ENCODE data around the gene ZNF423. TPM values are rescaled to one million over a fixed set of nuclear protein-coding genes. Genes with fewer than 3 reads are reported as not detected.

ZNF423 gene
- total and polyA plus RNA-seq, 9 of the 15 experiments (the other 6 are each of a cell fraction or from before 2014, with no cell fraction given) = not detected

DNA sequence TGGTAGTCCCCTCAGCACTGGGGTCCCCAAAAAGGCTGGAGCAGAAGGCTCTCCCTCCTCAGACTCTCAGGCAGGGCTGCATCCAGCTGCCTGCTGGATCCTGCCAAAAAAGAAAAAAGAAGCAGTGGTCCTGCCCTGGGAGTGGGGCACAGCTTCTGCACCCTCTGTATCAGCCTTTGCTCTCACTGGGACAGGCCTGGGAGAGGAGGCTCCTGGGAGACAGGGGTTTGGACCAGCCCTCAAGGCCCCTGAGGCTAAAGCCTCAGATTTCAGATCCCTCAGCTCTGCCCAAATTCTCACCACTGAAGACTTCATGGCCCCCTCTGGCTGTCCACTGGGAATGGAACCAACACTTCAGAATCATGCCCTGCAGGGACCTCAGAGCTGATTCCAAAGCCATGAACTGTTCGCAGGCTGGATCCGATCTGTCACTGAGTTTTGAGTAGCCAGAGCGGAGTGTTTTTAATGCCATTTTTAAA lies 385.4 kb downstream of the ZNF423 start (continued):
- TF ChIP-seq, protein P1, sequence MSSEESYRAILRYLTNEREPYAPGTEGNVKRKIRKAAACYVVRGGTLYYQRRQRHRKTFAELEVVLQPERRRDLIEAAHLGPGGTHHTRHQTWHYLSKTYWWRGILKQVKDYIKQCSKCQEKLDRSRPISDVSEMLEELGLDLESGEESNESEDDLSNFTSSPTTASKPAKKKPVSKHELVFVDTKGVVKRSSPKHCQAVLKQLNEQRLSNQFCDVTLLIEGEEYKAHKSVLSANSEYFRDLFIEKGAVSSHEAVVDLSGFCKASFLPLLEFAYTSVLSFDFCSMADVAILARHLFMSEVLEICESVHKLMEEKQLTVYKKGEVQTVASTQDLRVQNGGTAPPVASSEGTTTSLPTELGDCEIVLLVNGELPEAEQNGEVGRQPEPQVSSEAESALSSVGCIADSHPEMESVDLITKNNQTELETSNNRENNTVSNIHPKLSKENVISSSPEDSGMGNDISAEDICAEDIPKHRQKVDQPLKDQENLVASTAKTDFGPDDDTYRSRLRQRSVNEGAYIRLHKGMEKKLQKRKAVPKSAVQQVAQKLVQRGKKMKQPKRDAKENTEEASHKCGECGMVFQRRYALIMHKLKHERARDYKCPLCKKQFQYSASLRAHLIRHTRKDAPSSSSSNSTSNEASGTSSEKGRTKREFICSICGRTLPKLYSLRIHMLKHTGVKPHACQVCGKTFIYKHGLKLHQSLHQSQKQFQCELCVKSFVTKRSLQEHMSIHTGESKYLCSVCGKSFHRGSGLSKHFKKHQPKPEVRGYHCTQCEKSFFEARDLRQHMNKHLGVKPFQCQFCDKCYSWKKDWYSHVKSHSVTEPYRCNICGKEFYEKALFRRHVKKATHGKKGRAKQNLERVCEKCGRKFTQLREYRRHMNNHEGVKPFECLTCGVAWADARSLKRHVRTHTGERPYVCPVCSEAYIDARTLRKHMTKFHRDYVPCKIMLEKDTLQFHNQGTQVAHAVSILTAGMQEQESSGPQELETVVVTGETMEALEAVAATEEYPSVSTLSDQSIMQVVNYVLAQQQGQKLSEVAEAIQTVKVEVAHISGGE (CRISPR knock-in tag; IDR thresholded peaks at IDR 0.05) = no peak
- TF ChIP-seq, protein P2, sequence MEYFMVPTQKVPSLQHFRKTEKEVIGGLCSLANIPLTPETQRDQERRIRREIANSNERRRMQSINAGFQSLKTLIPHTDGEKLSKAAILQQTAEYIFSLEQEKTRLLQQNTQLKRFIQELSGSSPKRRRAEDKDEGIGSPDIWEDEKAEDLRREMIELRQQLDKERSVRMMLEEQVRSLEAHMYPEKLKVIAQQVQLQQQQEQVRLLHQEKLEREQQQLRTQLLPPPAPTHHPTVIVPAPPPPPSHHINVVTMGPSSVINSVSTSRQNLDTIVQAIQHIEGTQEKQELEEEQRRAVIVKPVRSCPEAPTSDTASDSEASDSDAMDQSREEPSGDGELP (CRISPR knock-in tag; IDR thresholded peaks at IDR 0.05; ENCODE audit: borderline replicate concordance) = no peak
- no peak for TF ChIP-seq NCOA2 (IDR thresholded peaks at IDR 0.05; ENCODE audit: partially characterized antibody in 2 of 2)
- TF ChIP-seq, protein P3, sequence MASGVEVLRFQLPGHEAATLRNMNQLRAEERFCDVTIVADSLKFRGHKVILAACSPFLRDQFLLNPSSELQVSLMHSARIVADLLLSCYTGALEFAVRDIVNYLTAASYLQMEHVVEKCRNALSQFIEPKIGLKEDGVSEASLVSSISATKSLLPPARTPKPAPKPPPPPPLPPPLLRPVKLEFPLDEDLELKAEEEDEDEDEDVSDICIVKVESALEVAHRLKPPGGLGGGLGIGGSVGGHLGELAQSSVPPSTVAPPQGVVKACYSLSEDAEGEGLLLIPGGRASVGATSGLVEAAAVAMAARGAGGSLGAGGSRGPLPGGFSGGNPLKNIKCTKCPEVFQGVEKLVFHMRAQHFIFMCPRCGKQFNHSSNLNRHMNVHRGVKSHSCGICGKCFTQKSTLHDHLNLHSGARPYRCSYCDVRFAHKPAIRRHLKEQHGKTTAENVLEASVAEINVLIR (CRISPR knock-in tag; IDR thresholded peaks at IDR 0.05) = no peak
